GM12878 (cell line): Measurements from ENCODE around the gene VAC14. TPM values are rescaled to one million over a fixed set of nuclear protein-coding genes. Genes with fewer than 3 reads are reported as not detected.

Source experiments
- ATAC-seq: fragments of 200-7000 bp; cut with Tn5 transposase; 3 replicates; pipeline ENCODE4 v1.9.1; 2020; ENCODE audit warnings: mild to moderate bottlenecking, moderate library complexity
- BruUV-seq: library from RNA; stranded (reverse); fragments of 400-500 nt; replicated peaks from 2 replicates; lab custom pipeline; 2021; lab: Mats Ljungman, UMichigan
- CTCF ChIA-PET: fragments of 300-600 bp; sonication (Branson Sonifier 250); formaldehyde crosslinking; extraction: SDS; loops from one replicate; lab custom pipeline; 2021; ENCODE audit warnings: inconsistent platforms; lab: Yijun Ruan, JAX
- POLR2A ChIA-PET: fragments of 350-600 bp; formaldehyde crosslinking; extraction: SDS; loops from one replicate; lab custom pipeline; 2021; ENCODE audit warnings: inconsistent platforms; lab: Charles Lee
- RAD21 ChIA-PET: fragments of 300-600 bp; sonication (Branson Sonifier 250); formaldehyde crosslinking; loops from one replicate; lab custom pipeline; 2023; ENCODE audit warnings: antibody characterized with exemption; ENCODE audit not compliant: unreplicated experiment; lab: Charles Lee
- SMC1A ChIA-PET: fragments of 300-600 bp; sonication (Branson Sonifier 250); formaldehyde crosslinking; loops from one replicate; lab custom pipeline; 2023; ENCODE audit not compliant: unreplicated experiment, uncharacterized antibody; lab: Charles Lee
- DNase-seq: peaks from one replicate; pipeline ENCODE4 v3.0.0-alpha.2; 2011; ENCODE audit warnings: low read depth, low spot score
- FAIRE-seq: peaks from 3 replicates; lab custom pipeline; 2011; peaks lifted over from hg19 to GRCh38; lab: Jason Lieb, UNC
- H2AFZ ChIP-seq: 2 replicates; pipeline ENCODE4 v1.6.0; 2011; ENCODE audit warnings: low read depth, low read length, control low read depth; ENCODE audit not compliant: control insufficient read depth
- H3K27ac ChIP-seq: 2 replicates; pipeline ENCODE4 v1.5.1; 2011; ENCODE audit warnings: control low read depth; ENCODE audit not compliant: control insufficient read depth, insufficient read depth
- H3K27me3 ChIP-seq, 2 experiments: replicated peaks in 1 of 2; 2 replicates each; pipeline versions ENCODE4 v1.6.0 to v1.6.1; 2011; ENCODE audit warnings: low read length in 1 of 2; ENCODE audit not compliant: control insufficient read depth in 2 of 2, insufficient read depth in 2 of 2
- H3K36me3 ChIP-seq, 2 experiments: 2 replicates each; pipeline ENCODE4 v1.5.1; 2011; ENCODE audit warnings: low read length in 1 of 2; ENCODE audit not compliant: control insufficient read depth in 2 of 2, insufficient read depth in 2 of 2
- H3K4me1 ChIP-seq: 2 replicates; pipeline ENCODE4 v1.6.1; 2011; ENCODE audit warnings: mild to moderate bottlenecking, low read length, moderate library complexity, mixed read lengths; ENCODE audit not compliant: control insufficient read depth, insufficient read depth
- H3K4me2 ChIP-seq: 2 replicates; pipeline ENCODE4 v1.6.0; 2011; ENCODE audit warnings: control low read depth; ENCODE audit not compliant: control insufficient read depth, insufficient read depth
- H3K4me3 ChIP-seq: fragments of 200-600 bp; sonication (generic); 2 replicates; pipeline ENCODE4 v1.5.1; 2016
- H3K79me2 ChIP-seq: 2 replicates; pipeline ENCODE4 v1.6.0; 2011; ENCODE audit warnings: low read length; ENCODE audit not compliant: control insufficient read depth, insufficient read depth
- H3K9ac ChIP-seq: 2 replicates; pipeline ENCODE4 v1.8.0; 2011; ENCODE audit warnings: low read length, control low read depth, mixed read lengths; ENCODE audit not compliant: control insufficient read depth, insufficient read depth
- H3K9me3 ChIP-seq: replicated peaks from 3 replicates; pipeline ENCODE4 v1.5.1; 2011; ENCODE audit warnings: mild to moderate bottlenecking, low read length; ENCODE audit not compliant: control insufficient read depth, insufficient read depth
- H4K20me1 ChIP-seq: 2 replicates; pipeline ENCODE4 v1.6.0; 2011; ENCODE audit not compliant: control insufficient read depth, insufficient read depth
- MTA2 ChIP-seq: fragments of 450-650 bp; IDR thresholded peaks from 2 replicates; pipeline ENCODE4 v1.6.1; 2016; ENCODE audit warnings: low read depth, mild to moderate bottlenecking, moderate library complexity
- NFYB ChIP-seq: IDR thresholded peaks from 2 replicates; pipeline ENCODE4 v1.6.1; 2011; ENCODE audit warnings: low read depth, mild to moderate bottlenecking, low read length, improper control_type of control experiment, moderate library complexity; ENCODE audit not compliant: insufficient read depth
- RCOR1 ChIP-seq: conservative IDR thresholded peaks from 2 replicates; pipeline ENCODE4 v1.6.1; 2012; ENCODE audit warnings: low read depth, low read length, improper control_type of control experiment
- SPI1 ChIP-seq: IDR thresholded peaks from 2 replicates; pipeline ENCODE4 v1.6.1; 2011; ENCODE audit warnings: low read depth, mild to moderate bottlenecking, low read length, moderate library complexity, borderline replicate concordance; ENCODE audit not compliant: insufficient read depth
- USF1 ChIP-seq: IDR thresholded peaks from 2 replicates; pipeline ENCODE4 v1.6.1; 2011; ENCODE audit warnings: borderline replicate concordance, low read depth, mild to moderate bottlenecking, moderate library complexity, mixed read lengths, low read length; ENCODE audit not compliant: insufficient read depth; ENCODE audit errors: extremely low read length
- WGBS: methylation state at CpG from one replicate; pipeline ENCODE4 v1.1.6; 2016; ENCODE audit warnings: low lambda C conversion rate; ENCODE audit not compliant: insufficient replicate concordance, insufficient coverage; ENCODE audit errors: missing lambda C conversion rate; 5-methylcytosine and 5-hydroxymethylcytosine counted together
- in situ Hi-C: fragments of 300-500 bp; cut with MboI; formaldehyde crosslinking; loops from 9 replicates; pipeline ENCODE4 v1.14.3; 2018; ENCODE audit warnings: mixed read lengths
- intact Hi-C: fragments of 100-400 bp; cut with micrococcal nuclease; formaldehyde crosslinking; loops from one replicate; pipeline ENCODE4 v1.14.2; 2022; ENCODE audit not compliant: unreplicated experiment
- polyA plus RNA-seq, 11 experiments: library from polyadenylated mRNA; depleted of rRNA in 4 of 11; unstranded in 6 of 11; stranded (reverse) in 5 of 11; fragments of >200 nt; fragmentation: Nextera tagmentation in 4 of 11; fragmentation: Illumina TruSeq in 1 of 11; extraction: Ambion mirVana in 4 of 11; extraction: Trizol in 1 of 11; gene quantifications; 1 replicate in 1 of 11; 2 replicates in 10 of 11; pipeline versions ENCODE4 v1.2.1 to v1.2.3, GENCODE V29; 2011 to 2016; ENCODE audit warnings: inconsistent platforms in 2 of 11, missing spikeins in 2 of 11, low read depth in 1 of 11
- total RNA-seq, 4 experiments: library from RNA; depleted of rRNA in 3 of 4; stranded (reverse); fragments of >200 nt in 3 of 4; fragmentation: Illumina TruSeq in 1 of 4; extraction: Trizol in 1 of 4; gene quantifications; 2 replicates each; pipeline versions ENCODE4 v1.2.1 to v1.2.3, GENCODE V29; 2013 to 2021

The VAC14 gene
- total and polyA plus RNA-seq, 10 of the 15 experiments (the other 5 are each of a cell fraction or from before 2014, with no cell fraction given) = 1.3 to 45.5 (median 25.5) TPM

GRCh38 chr16:70686376-70687101, 114.4 kb downstream of the VAC14 start (continued):
- TF ChIP-seq SPI1 (no peak), RCOR1 (no peak), MTA2 (no peak)

GRCh38 chr16:70685938-70686375, 115.0 kb downstream of the VAC14 start, which contains the start of gene MTSS2:
TSS of gene MTSS2 (minus strand) at chr16:70686053. CDS start at chr16:70685791, 262 bp downstream.
- Histone ChIP-seq H3K79me2 (no peaks in the 10 kb centered on the region), H3K4me3 (no peak within 1 kb of the TSS), H3K27me3 (no peaks in the 10 kb centered on the region), H4K20me1 (no peaks in the 10 kb centered on the region), H3K36me3 (no peaks in the 10 kb centered on the region), H3K27ac (no peak within 1 kb of the TSS), H3K4me2 (no peak within 1 kb of the TSS), H3K4me1 (no peaks in the 10 kb centered on the region), H3K9me3 (no peaks in the 10 kb centered on the region), H3K9ac (no peak within 1 kb of the TSS), H2AFZ (no peak within 1 kb of the TSS)
- no TSS peak for BruUV-seq
- POLR2A ChIA-PET = no interaction called here
- WGBS = 0% methylated on average over 5 of the region's 72 CpGs
- SMC1A ChIA-PET = no interaction called here
- TF ChIP-seq USF1 (peak; percentile 48), NFYB (no peak)
- in situ Hi-C loops (no loop called here), intact Hi-C loops (no loop called here)
- CTCF ChIA-PET = no interaction called here
- DNase-seq (no peak), FAIRE-seq (no peak), ATAC-seq (no peak)
- RAD21 ChIA-PET = no interaction called here
